IMR-90 (cell line): ENCODE measurements around the gene NCLN. TPM values are rescaled to one million over a fixed set of nuclear protein-coding genes. Genes with fewer than 3 reads are reported as not detected.

Experiments used
- ATAC-seq: fragments of 200-7000 bp; cut with Tn5 transposase; 2 replicates; pipeline ENCODE4 v1.9.1; 2020; ENCODE audit warnings: low read depth, mild to moderate bottlenecking, moderate library complexity
- BruUV-seq: library from RNA; stranded (reverse); fragments of 400-500 nt; replicated peaks from 2 replicates; lab custom pipeline; 2021; lab: Mats Ljungman, UMichigan
- CTCF ChIA-PET: fragments of 300-600 bp; formaldehyde crosslinking; extraction: SDS; loops from one replicate; lab custom pipeline; 2021; ENCODE audit warnings: antibody characterized with exemption; lab: Yijun Ruan, JAX
- POLR2A ChIA-PET: fragments of 300-600 bp; sonication (Branson Sonifier 250); formaldehyde crosslinking; loops from one replicate; lab custom pipeline; 2022; ENCODE audit warnings: antibody characterized with exemption; ENCODE audit not compliant: unreplicated experiment; lab: Charles Lee
- DNase-seq: peaks from one replicate; pipeline ENCODE4 v3.0.0; 2013
- H2AFZ ChIP-seq: replicated peaks from 2 replicates; pipeline ENCODE3; 2013; ENCODE audit warnings: low read length, mild to moderate bottlenecking; ENCODE audit not compliant: poor library complexity
- H2AK5ac ChIP-seq: 2 replicates; pipeline ENCODE4 v1.6.1; 2013; ENCODE audit warnings: low read depth, low read length, inconsistent platforms
- H2AK9ac ChIP-seq: replicated peaks from 2 replicates; pipeline ENCODE3; 2013; ENCODE audit warnings: mild to moderate bottlenecking, low read depth, low read length, moderate library complexity; ENCODE audit not compliant: poor library complexity
- H2BK120ac ChIP-seq: 2 replicates; pipeline ENCODE4 v1.6.1; 2013; ENCODE audit warnings: low read depth, low read length, inconsistent platforms
- H2BK15ac ChIP-seq: 3 replicates; pipeline ENCODE4 v1.6.1; 2013; ENCODE audit warnings: low read depth, low read length, inconsistent platforms
- H2BK20ac ChIP-seq: 2 replicates; pipeline ENCODE4 v1.6.1; 2013; ENCODE audit warnings: low read depth, mild to moderate bottlenecking, inconsistent platforms, low read length, moderate library complexity
- H2BK5ac ChIP-seq: 2 replicates; pipeline ENCODE4 v1.6.1; 2013; ENCODE audit warnings: mild to moderate bottlenecking, low read depth, low read length, inconsistent platforms; ENCODE audit not compliant: poor library complexity, severe bottlenecking
- H3K14ac ChIP-seq: replicated peaks from 2 replicates; pipeline ENCODE4 v1.6.1; 2013; ENCODE audit warnings: low read depth, low read length, inconsistent platforms
- H3K18ac ChIP-seq: 2 replicates; pipeline ENCODE4 v1.6.1; 2013; ENCODE audit warnings: low read depth, low read length, control low read depth
- H3K23ac ChIP-seq: 2 replicates; pipeline ENCODE4 v1.6.1; 2013; ENCODE audit warnings: low read depth, low read length, inconsistent platforms
- H3K27ac ChIP-seq: 2 replicates; pipeline ENCODE4 v1.5.1; 2013; ENCODE audit warnings: mild to moderate bottlenecking, control low read depth, low read length; ENCODE audit not compliant: insufficient read depth
- H3K27me3 ChIP-seq: 2 replicates; pipeline ENCODE4 v1.6.1; 2013; ENCODE audit warnings: low read length; ENCODE audit not compliant: control insufficient read depth, insufficient read depth
- H3K36me3 ChIP-seq: 2 replicates; pipeline ENCODE4 v1.6.1; 2013; ENCODE audit warnings: low read length, mixed read lengths; ENCODE audit not compliant: control insufficient read depth, insufficient read depth
- H3K4ac ChIP-seq: 2 replicates; pipeline ENCODE4 v1.6.1; 2013; ENCODE audit warnings: low read depth, low read length, inconsistent platforms
- H3K4me1 ChIP-seq: 2 replicates; pipeline ENCODE4 v1.6.1; 2013; ENCODE audit warnings: low read length, mixed read lengths; ENCODE audit not compliant: control insufficient read depth, insufficient read depth
- H3K4me2 ChIP-seq: 2 replicates; pipeline ENCODE4 v1.6.1; 2013; ENCODE audit warnings: low read depth, mild to moderate bottlenecking, control low read depth, low read length, moderate library complexity
- H3K4me3 ChIP-seq: 2 replicates; pipeline ENCODE4 v1.5.1; 2013; ENCODE audit warnings: low read depth, mild to moderate bottlenecking, control low read depth, low read length, moderate library complexity; ENCODE audit not compliant: insufficient read depth
- H3K56ac ChIP-seq: 2 replicates; pipeline ENCODE4 v1.6.1; 2013; ENCODE audit warnings: low read length, inconsistent platforms; ENCODE audit not compliant: insufficient read depth; ENCODE audit errors: extremely low read depth
- H3K79me1 ChIP-seq, 2 experiments: 2 replicates each; pipeline ENCODE4 v1.6.1; 2013; ENCODE audit warnings: low read length in 2 of 2, inconsistent platforms in 1 of 2, low read depth in 1 of 2
- H3K9ac ChIP-seq: 2 replicates; pipeline ENCODE4 v1.6.1; 2013; ENCODE audit warnings: low read depth, low read length, control low read depth
- H3K9me1 ChIP-seq: 2 replicates; pipeline ENCODE4 v1.6.1; 2013; ENCODE audit warnings: low read length, inconsistent platforms; ENCODE audit not compliant: insufficient read depth
- H3K9me3 ChIP-seq: 2 replicates; pipeline ENCODE4 v1.6.1; 2013; ENCODE audit warnings: low read length; ENCODE audit not compliant: control insufficient read depth, insufficient read depth
- H4K20me1 ChIP-seq: 2 replicates; pipeline ENCODE4 v1.6.1; 2013; ENCODE audit warnings: low read length, inconsistent platforms; ENCODE audit not compliant: insufficient read depth
- H4K5ac ChIP-seq: 2 replicates; pipeline ENCODE4 v1.6.1; 2013; ENCODE audit warnings: mild to moderate bottlenecking, low read depth, low read length, control low read depth
- H4K8ac ChIP-seq, 2 experiments: 2 replicates each; pipeline ENCODE4 v1.6.1; 2013; ENCODE audit warnings: low read depth in 2 of 2, low read length in 2 of 2, control low read depth in 1 of 2, inconsistent platforms in 1 of 2
- H4K91ac ChIP-seq: 2 replicates; pipeline ENCODE4 v1.6.1; 2013; ENCODE audit warnings: low read depth, low read length, inconsistent platforms; ENCODE audit not compliant: insufficient read depth
- BHLHE40 ChIP-seq: fragments of 150-350 bp; IDR thresholded peaks from 2 replicates; pipeline ENCODE4 v1.6.1; 2016; ENCODE audit warnings: mild to moderate bottlenecking, low read depth, low read length
- MAFK ChIP-seq: IDR thresholded peaks from 2 replicates; pipeline ENCODE4 v1.6.1; 2012; ENCODE audit warnings: low read depth, low read length, improper control_type of control experiment
- MAZ ChIP-seq: IDR thresholded peaks from 2 replicates; pipeline ENCODE4 v1.6.1; 2012; ENCODE audit warnings: low read depth, mild to moderate bottlenecking, low read length, improper control_type of control experiment, moderate library complexity, borderline replicate concordance
- POLR2A ChIP-seq: IDR thresholded peaks from 2 replicates; pipeline ENCODE4 v1.6.1; 2012; ENCODE audit warnings: mild to moderate bottlenecking, low read depth, low read length
- RAD21 ChIP-seq: IDR thresholded peaks from 2 replicates; pipeline ENCODE4 v1.6.1; 2012; ENCODE audit warnings: low read length, improper control_type of control experiment
- RFX5 ChIP-seq: IDR thresholded peaks from 2 replicates; pipeline ENCODE4 v1.8.0; 2012; ENCODE audit warnings: low read depth, mild to moderate bottlenecking, low read length, moderate library complexity
- WGBS, 2 experiments: methylation state at CpG; one replicate each; pipeline versions ENCODE4 v1.1.5 to v1.1.7; 2013; ENCODE audit warnings: missing lambda C conversion rate in 2 of 2; ENCODE audit not compliant: insufficient read length in 1 of 2; ENCODE audit errors: extremely low coverage in 2 of 2; 5-methylcytosine and 5-hydroxymethylcytosine counted together
- dilution Hi-C: fragments of 300-500 bp; cut with HindIII; formaldehyde crosslinking; loops from one replicate; pipeline ENCODE4 v1.14.3; 2018; ENCODE audit warnings: low sequenced_read_pairs; ENCODE audit not compliant: unreplicated experiment
- in situ Hi-C: fragments of 300-500 bp; cut with MboI; formaldehyde crosslinking; loops from 3 replicates; pipeline ENCODE4 v1.14.3; 2019; ENCODE audit warnings: low sequenced_read_pairs, inconsistent platforms, mixed read lengths
- intact Hi-C: fragments of 100-400 bp; cut with micrococcal nuclease; formaldehyde crosslinking; loops from 2 replicates; pipeline ENCODE4 v1.10.0; 2022
- polyA plus RNA-seq, 3 experiments: library from polyadenylated mRNA; depleted of rRNA; stranded (reverse); fragments of >200 nt; gene quantifications; 2 replicates each; pipeline ENCODE4 v1.2.3, GENCODE V29; 2012; ENCODE audit warnings: low replicate concordance in 1 of 3
- total RNA-seq: library from RNA; depleted of rRNA; stranded (reverse); fragments of >200 nt; gene quantifications from 2 replicates; pipeline ENCODE4 v1.2.3, GENCODE V29; 2012; rRNA removed

NCLN gene
- total and polyA plus RNA-seq, 2 of the 4 experiments (the other 2 are of a cell fraction): 32.8 to 90.8 TPM

DNA sequence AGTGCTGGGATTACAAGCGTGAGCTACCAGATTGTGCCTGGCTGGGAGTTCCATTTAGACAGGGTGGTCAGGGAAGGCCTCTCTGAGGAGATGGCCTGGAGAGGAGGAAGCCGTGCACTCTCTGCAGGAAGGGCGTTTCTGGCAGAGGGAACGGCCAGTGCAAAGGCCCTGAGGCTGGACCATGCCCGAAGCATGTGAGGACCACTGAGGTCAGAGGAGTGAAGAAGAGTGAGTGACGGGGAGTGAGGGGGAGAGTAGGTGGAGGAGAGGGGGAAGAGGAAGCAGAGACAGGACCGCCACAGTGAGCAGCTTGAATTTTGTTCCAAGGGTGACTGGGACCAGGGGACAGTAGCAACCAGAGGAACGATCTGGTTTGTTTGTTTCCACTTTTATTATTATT lies 71.3 kb downstream of the NCLN start:
- peaks cover 10% of the 10 kb centered on the region for H3K9me3 ChIP-seq
- no peak for DNase-seq
- H2AK9ac ChIP-seq: no peak overlapping the region
- dilution Hi-C loops (no loop called here), intact Hi-C loops (no loop called here), in situ Hi-C loops (no loop called here)
- no peak overlapping the region for H4K8ac ChIP-seq
- no peak overlapping the region for H2AK5ac ChIP-seq
- POLR2A ChIA-PET: no interaction called here
- no peak overlapping the region for H3K56ac ChIP-seq
- H3K4me1 ChIP-seq: no peaks in the 10 kb centered on the region
- no peak overlapping the region for H2BK15ac ChIP-seq
- no peaks in the 10 kb centered on the region for H3K36me3 ChIP-seq
- no peak overlapping the region for H4K5ac ChIP-seq
- BruUV-seq: no TSS peak
- TF ChIP-seq RFX5: no peak
- TF ChIP-seq BHLHE40: no peak
- TF ChIP-seq RAD21: no peak
- no peak for TF ChIP-seq MAFK
- TF ChIP-seq MAZ: no peak
- TF ChIP-seq POLR2A: no peak
- no peak overlapping the region for H4K91ac ChIP-seq
- no peak overlapping the region for H3K4me3 ChIP-seq
- 46% methylated on average over 3 of the region's 8 CpGs; no CpG with 5 or more reads in 1 of the 2 experiments for WGBS, 2 experiments
- no peak overlapping the region for H3K4me2 ChIP-seq
- H3K27me3 ChIP-seq: peaks cover 12% of the 10 kb centered on the region
- H3K9me1 ChIP-seq: no peaks in the 10 kb centered on the region
- no peaks in the 10 kb centered on the region for H4K20me1 ChIP-seq
- H3K79me1 ChIP-seq: no peaks in the 10 kb centered on the region
- H2BK20ac ChIP-seq: no peak overlapping the region
- no peak for ATAC-seq
- no peak overlapping the region for H3K23ac ChIP-seq
- no peak overlapping the region for H3K18ac ChIP-seq
- no peak overlapping the region for H3K9ac ChIP-seq
- H2BK120ac ChIP-seq: no peak overlapping the region
- H3K4ac ChIP-seq: no peak overlapping the region
- H3K27ac ChIP-seq: no peak overlapping the region
- no peak overlapping the region for H3K14ac ChIP-seq
- no peak overlapping the region for H2AFZ ChIP-seq
- CTCF ChIA-PET: no interaction called here
- H2BK5ac ChIP-seq: no peak overlapping the region

Other genes with a start within 250 kb of the NCLN start
- 5.3 and 6.5 TPM in 2 replicates for gene ZNF77, start 241.0 kb upstream of the NCLN start, total RNA-seq
- 3.6 and 3.9 TPM in 2 replicates for gene ZNF77, start 241.0 kb upstream of the NCLN start, polyA plus RNA-seq (2012; rRNA removed)
- gene TLE6, start 208.4 kb upstream of the NCLN start, total RNA-seq: under 0.01 and 0.28 TPM in 2 replicates
- 0.17 TPM in 1 of 2 replicates, not detected in the other for gene TLE6, start 208.4 kb upstream of the NCLN start, polyA plus RNA-seq (2012; rRNA removed)
- under 0.01 and 0.28 TPM in 2 replicates for gene TLE2, start 156.7 kb upstream of the NCLN start, total RNA-seq
- gene TLE2, start 156.7 kb upstream of the NCLN start, polyA plus RNA-seq (2012; rRNA removed): 0.41 and 0.72 TPM in 2 replicates
- 119 and 121 TPM in 2 replicates for gene TLE5, start 123.4 kb upstream of the NCLN start, total RNA-seq
- gene TLE5, start 123.4 kb upstream of the NCLN start, polyA plus RNA-seq (2012; rRNA removed): 407 and 444 TPM in 2 replicates
- 25.5 and 34.4 TPM in 2 replicates for gene GNA11, start 91.6 kb upstream of the NCLN start, total RNA-seq
- 33.3 and 44.5 TPM in 2 replicates for gene GNA11, start 91.6 kb upstream of the NCLN start, polyA plus RNA-seq (2012; rRNA removed)
- 0.18 and 0.28 TPM in 2 replicates for gene GNA15, start 49.9 kb upstream of the NCLN start, total RNA-seq
- 0.04 TPM in 1 of 2 replicates, not detected in the other for gene GNA15, start 49.9 kb upstream of the NCLN start, polyA plus RNA-seq (2012; rRNA removed)
- gene S1PR4, start 7.2 kb upstream of the NCLN start, total RNA-seq: not detected in 2 replicates
- gene S1PR4, start 7.2 kb upstream of the NCLN start, polyA plus RNA-seq (2012; rRNA removed): not detected in 2 replicates
- not detected in 2 replicates for gene CELF5, start 38.7 kb downstream of the NCLN start, total RNA-seq
- gene CELF5, start 38.7 kb downstream of the NCLN start, polyA plus RNA-seq (2012; rRNA removed): 0.02 TPM in 1 of 2 replicates, not detected in the other
- gene NFIC, start 180.7 kb downstream of the NCLN start, total RNA-seq: 21.9 and 26.9 TPM in 2 replicates
- gene NFIC, start 180.7 kb downstream of the NCLN start, polyA plus RNA-seq (2012; rRNA removed): 29.2 and 32.1 TPM in 2 replicates